MCF 10A (cell line): ENCODE results near the gene SLC6A6. TPM values are rescaled to one million over a fixed set of nuclear protein-coding genes. Genes with fewer than 3 reads are reported as not detected.

ENCODE experiments used
- BruUV-seq: library from RNA; stranded (reverse); fragments of 400-500 nt; replicated peaks from 2 replicates; lab custom pipeline; 2021; lab: Mats Ljungman, UMichigan
- CTCF ChIA-PET: fragments of 300-600 bp; sonication (Branson Sonifier 250); formaldehyde crosslinking; extraction: SDS; loops from one replicate; lab custom pipeline; 2021; ENCODE audit warnings: antibody characterized with exemption, inconsistent platforms; lab: Yijun Ruan, JAX
- POLR2A ChIA-PET: fragments of 300-600, 350-650 bp; sonication (Branson Sonifier 250); formaldehyde crosslinking; extraction: SDS; loops from one replicate; lab custom pipeline; 2020; ENCODE audit warnings: antibody characterized with exemption, inconsistent platforms; lab: Yijun Ruan, JAX
- DNase-seq: peaks from one replicate; pipeline ENCODE4 v3.0.0-alpha.2; 2018; ENCODE audit not compliant: unreplicated experiment
- H3K27ac Mint-ChIP-seq: one replicate; pipeline ENCODE4 v1.8.0; 2022; ENCODE audit warnings: mild to moderate bottlenecking, low read depth, mixed read lengths; ENCODE audit not compliant: unreplicated experiment
- H3K27me3 Mint-ChIP-seq: one replicate; pipeline ENCODE4 v1.8.0; 2022; ENCODE audit warnings: mixed read lengths; ENCODE audit not compliant: insufficient read depth, unreplicated experiment
- H3K36me3 Mint-ChIP-seq: one replicate; pipeline ENCODE4 v1.8.0; 2022; ENCODE audit warnings: mild to moderate bottlenecking, moderate library complexity, mixed read lengths; ENCODE audit not compliant: insufficient read depth, unreplicated experiment
- H3K4me1 Mint-ChIP-seq: one replicate; pipeline ENCODE4 v1.8.0; 2022; ENCODE audit warnings: mixed read lengths; ENCODE audit not compliant: insufficient read depth, unreplicated experiment
- H3K4me3 Mint-ChIP-seq: one replicate; pipeline ENCODE4 v1.8.0; 2022; ENCODE audit warnings: mild to moderate bottlenecking, moderate library complexity, mixed read lengths; ENCODE audit not compliant: unreplicated experiment
- H3K9me3 Mint-ChIP-seq: one replicate; pipeline ENCODE4 v1.8.0; 2022; ENCODE audit warnings: mixed read lengths; ENCODE audit not compliant: unreplicated experiment
- intact Hi-C: fragments of 100-400 bp; cut with micrococcal nuclease; formaldehyde crosslinking; loops from 2 replicates; pipeline ENCODE4 v1.14.1; 2022
- total RNA-seq: library from RNA; stranded (reverse); gene quantifications from 2 replicates; pipeline ENCODE4 v1.2.3, GENCODE V29; 2022
- TF ChIP-seq, protein P1 (sequence below): fragments of 200-600 bp; IDR thresholded peaks from one replicate; pipeline ENCODE4 v1.8.0; 2022; ENCODE audit warnings: antibody characterized with exemption, mild to moderate bottlenecking; ENCODE audit not compliant: unreplicated experiment

SLC6A6 gene
- total RNA-seq, 1 experiment from 2014 or later: 7.6 TPM

DNA sequence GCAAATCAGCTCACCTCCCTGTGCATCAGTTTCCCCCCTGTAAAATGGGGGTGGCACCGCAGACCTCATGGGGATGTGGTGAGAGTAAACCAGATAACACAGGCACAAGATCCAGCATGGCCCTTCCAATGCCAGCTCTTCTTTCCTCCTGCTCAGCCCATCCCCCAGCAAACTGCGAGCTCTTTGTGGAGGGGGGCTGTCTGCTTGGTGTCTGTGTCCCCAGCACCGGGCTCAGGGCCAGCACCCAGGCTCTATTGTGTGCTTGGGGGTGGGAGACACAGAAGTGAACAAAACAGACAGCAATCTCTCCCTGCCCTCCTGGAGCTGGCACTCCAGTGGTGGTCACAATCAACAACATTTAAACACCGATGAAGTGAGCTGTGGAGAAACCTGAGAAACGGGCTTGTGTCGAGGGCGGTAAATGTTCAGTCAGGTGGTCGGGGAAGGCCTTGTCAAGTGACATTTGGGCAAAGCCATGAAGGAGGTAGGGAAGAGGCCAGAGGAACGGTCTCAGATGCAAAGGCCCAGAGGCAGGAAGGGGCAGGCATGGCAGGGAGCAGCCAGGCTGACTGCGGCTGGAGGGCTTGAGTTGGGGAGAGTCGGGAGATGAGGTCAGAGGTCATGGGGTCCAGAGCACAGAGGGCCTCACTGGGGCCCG is 109.3 kb downstream of the SLC6A6 start:
- POLR2A ChIA-PET: no interaction called here
- BruUV-seq: no TSS peak
- Mint-ChIP-seq H3K4me1 (no peaks in the 10 kb centered on the region), H3K36me3 (peaks cover 4% of the 10 kb centered on the region), H3K27ac (no peak overlapping the region), H3K9me3 (no peaks in the 10 kb centered on the region), H3K27me3 (no peaks in the 10 kb centered on the region), H3K4me3 (no peak overlapping the region)
- TF ChIP-seq, protein P1, sequence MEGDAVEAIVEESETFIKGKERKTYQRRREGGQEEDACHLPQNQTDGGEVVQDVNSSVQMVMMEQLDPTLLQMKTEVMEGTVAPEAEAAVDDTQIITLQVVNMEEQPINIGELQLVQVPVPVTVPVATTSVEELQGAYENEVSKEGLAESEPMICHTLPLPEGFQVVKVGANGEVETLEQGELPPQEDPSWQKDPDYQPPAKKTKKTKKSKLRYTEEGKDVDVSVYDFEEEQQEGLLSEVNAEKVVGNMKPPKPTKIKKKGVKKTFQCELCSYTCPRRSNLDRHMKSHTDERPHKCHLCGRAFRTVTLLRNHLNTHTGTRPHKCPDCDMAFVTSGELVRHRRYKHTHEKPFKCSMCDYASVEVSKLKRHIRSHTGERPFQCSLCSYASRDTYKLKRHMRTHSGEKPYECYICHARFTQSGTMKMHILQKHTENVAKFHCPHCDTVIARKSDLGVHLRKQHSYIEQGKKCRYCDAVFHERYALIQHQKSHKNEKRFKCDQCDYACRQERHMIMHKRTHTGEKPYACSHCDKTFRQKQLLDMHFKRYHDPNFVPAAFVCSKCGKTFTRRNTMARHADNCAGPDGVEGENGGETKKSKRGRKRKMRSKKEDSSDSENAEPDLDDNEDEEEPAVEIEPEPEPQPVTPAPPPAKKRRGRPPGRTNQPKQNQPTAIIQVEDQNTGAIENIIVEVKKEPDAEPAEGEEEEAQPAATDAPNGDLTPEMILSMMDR: no peak
- no peak for DNase-seq
- intact Hi-C loops: no loop called here
- CTCF ChIA-PET: interaction anchor here (0.6 to 1.4 kb wide), 3 partner anchors 12 to 413 kb away, joined by 3 to 4 read pairs (median 3); no protein-coding TSS in a partner anchor

DNA sequence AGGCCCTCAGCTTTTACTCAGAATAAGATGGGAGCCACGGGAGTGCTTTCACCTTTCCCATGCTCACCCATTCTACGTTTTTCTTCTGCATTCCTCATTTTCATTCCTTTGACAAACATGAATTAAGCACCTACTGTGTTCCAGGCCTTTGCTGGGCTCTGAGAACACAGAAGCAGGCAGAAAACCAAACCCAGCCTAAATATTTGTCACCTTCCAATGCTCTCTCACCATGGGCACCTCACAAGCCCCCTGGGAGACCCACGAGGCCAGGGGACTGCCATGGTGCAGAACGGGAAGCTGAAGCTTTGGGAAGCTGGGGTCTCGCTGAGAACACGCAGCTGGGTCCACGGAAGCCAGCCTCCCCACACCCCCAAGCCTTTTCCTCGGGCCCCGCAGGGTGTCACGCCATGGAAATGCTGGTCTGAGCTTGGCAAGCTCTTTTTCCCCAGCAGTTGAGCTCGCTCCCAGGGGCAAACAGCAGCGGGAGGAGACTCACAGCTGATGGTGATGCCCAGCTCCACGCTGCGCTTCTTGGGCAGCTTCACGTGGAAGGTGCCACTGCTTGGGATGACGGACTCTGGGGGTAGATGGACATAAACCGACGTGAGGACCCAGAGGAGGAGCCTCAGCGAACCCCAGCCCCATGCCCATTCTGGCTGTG is 110.0 kb downstream of the SLC6A6 start:
- TF ChIP-seq, protein P1: no peak
- no TSS peak for BruUV-seq
- H3K27ac Mint-ChIP-seq: no peak overlapping the region
- H3K36me3 Mint-ChIP-seq: peaks cover 4% of the 10 kb centered on the region
- no peak overlapping the region for H3K4me3 Mint-ChIP-seq
- no peak for DNase-seq
- H3K27me3 Mint-ChIP-seq: no peaks in the 10 kb centered on the region
- H3K4me1 Mint-ChIP-seq: no peaks in the 10 kb centered on the region
- ChIA-PET CTCF (interaction anchor here (0.6 to 1.4 kb wide), 2 partner anchors 138 to 409 kb away, joined by 3 read pairs; no protein-coding TSS in a partner anchor), POLR2A (no interaction called here)
- intact Hi-C loops: no loop called here
- H3K9me3 Mint-ChIP-seq: no peaks in the 10 kb centered on the region

DNA sequence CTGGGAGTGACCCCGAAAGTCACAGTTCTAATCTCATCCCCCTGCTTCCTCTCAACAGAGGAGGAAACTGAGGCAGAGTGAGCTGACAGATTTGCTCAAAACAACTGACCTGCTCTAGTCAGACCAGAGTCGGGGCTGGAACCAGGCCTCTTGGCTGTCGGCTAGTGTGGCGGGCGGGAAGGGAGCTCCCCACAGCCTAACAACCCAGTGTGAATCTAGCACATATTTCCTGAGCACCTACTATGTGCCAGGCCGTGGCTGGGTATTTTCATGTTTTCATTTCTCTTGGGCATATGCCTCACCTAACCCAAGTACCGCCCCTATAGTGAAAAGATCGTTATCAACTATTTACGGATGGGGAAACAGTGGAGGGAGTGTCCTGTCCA is 110.5 kb downstream of the SLC6A6 start:
- H3K27ac Mint-ChIP-seq: no peak overlapping the region
- intact Hi-C loops: no loop called here
- TF ChIP-seq, protein P1: no peak
- peaks cover under 1% of the 10 kb centered on the region for H3K27me3 Mint-ChIP-seq
- CTCF ChIA-PET: interaction anchor here (0.6 kb wide), 2 partner anchors 44 to 138 kb away, joined by 3 read pairs; no protein-coding TSS in a partner anchor
- no TSS peak for BruUV-seq
- H3K4me3 Mint-ChIP-seq: no peak overlapping the region
- no peak for DNase-seq
- H3K36me3 Mint-ChIP-seq: peaks cover 4% of the 10 kb centered on the region
- no peaks in the 10 kb centered on the region for H3K9me3 Mint-ChIP-seq
- no peaks in the 10 kb centered on the region for H3K4me1 Mint-ChIP-seq
- POLR2A ChIA-PET: no interaction called here

DNA sequence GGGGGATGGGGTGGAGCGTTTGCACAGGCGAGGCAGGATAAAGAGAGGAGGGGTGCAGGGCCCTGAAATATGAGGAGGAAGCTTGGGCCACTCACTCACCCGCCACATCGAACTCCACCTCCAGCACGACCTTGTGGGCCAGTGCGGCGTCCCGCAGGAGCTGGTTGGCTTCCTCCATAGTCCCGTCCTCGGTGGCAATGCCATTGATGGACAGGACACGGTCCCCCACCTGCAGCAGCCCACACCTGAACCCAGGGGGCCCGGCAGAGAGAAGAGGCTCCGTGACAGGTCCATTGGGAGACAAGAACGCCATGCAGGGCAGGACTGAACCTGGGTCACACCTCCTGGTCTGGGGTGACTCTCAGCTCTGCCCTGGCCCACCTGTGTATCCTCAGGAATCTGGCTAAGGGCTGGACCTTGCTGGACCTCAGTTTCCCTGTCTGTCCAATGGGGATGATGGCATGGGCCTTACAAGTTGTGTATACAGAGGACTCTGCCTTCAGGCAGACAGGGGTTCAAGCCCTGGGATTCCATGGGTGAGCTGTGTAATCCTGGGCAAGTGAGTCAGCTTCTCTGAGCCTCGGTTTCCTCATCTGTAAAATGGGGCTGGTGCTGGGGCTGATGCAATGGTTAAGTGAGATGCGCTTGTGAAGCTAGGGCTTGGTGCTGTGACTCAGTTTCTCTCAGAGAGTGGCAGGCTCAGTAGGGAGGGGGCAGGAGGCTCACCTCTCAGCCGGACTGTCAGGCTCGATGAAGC is 111.3 kb downstream of the SLC6A6 start:
- TF ChIP-seq, protein P1: no peak
- no peaks in the 10 kb centered on the region for H3K9me3 Mint-ChIP-seq
- H3K4me1 Mint-ChIP-seq: no peaks in the 10 kb centered on the region
- intact Hi-C loops: no loop called here
- no TSS peak for BruUV-seq
- DNase-seq: no peak
- ChIA-PET POLR2A (no interaction called here), CTCF (interaction anchor here (0.6 to 0.8 kb wide), 2 partner anchors 45 to 160 kb away, joined by 3 to 5 read pairs; no protein-coding TSS in a partner anchor)
- H3K27ac Mint-ChIP-seq: no peak overlapping the region
- H3K36me3 Mint-ChIP-seq: peaks cover 4% of the 10 kb centered on the region
- H3K4me3 Mint-ChIP-seq: no peak overlapping the region
- peaks cover 9% of the 10 kb centered on the region for H3K27me3 Mint-ChIP-seq
